Fibroblast of lung (primary cell): ENCODE measurements around the gene INSR.

Source experiments
- CTCF ChIP-seq, 2 donors: IDR thresholded peaks in 1 of 2; conservative IDR thresholded peaks in 1 of 2; 1 replicate in 1 of 2; 2 replicates in 1 of 2; pipeline ENCODE4 v1.5.1; 2011 to 2012; ENCODE audit warnings: low read length in 2 of 2, control low read depth in 1 of 2, inconsistent platforms in 1 of 2, low read depth in 1 of 2, mild to moderate bottlenecking in 1 of 2
- EZH2 ChIP-seq: IDR thresholded peaks from 2 replicates; pipeline ENCODE4 v1.5.1; 2012; ENCODE audit warnings: low read length, control low read depth, mild to moderate bottlenecking; ENCODE audit errors: missing control alignments

GRCh38 chr19:7258840-7259395, 35.3 kb downstream of the INSR start:
- TF ChIP-seq CTCF (conservative IDR thresholded peaks at IDR 0.05 in 1 of 2, IDR thresholded peaks at IDR 0.05 in 1 of 2; ENCODE audit: low read depth in 1 of 2, low read length in 2 of 2) (no peak), EZH2 (no peak)
